ENCODE measurements around the gene RAP2B.
"Not testable (repeated sequence)": the region's sequence is repeated elsewhere in the genome, so short reads cannot be mapped to it uniquely, and the experiment has no call there.

RAP2B gene

GRCh38 chr3:153146191-153147053 lies 15.6 kb upstream of the RAP2B start:
- FAIRE-seq: no peak
- TF ChIP-seq, protein P1, sequence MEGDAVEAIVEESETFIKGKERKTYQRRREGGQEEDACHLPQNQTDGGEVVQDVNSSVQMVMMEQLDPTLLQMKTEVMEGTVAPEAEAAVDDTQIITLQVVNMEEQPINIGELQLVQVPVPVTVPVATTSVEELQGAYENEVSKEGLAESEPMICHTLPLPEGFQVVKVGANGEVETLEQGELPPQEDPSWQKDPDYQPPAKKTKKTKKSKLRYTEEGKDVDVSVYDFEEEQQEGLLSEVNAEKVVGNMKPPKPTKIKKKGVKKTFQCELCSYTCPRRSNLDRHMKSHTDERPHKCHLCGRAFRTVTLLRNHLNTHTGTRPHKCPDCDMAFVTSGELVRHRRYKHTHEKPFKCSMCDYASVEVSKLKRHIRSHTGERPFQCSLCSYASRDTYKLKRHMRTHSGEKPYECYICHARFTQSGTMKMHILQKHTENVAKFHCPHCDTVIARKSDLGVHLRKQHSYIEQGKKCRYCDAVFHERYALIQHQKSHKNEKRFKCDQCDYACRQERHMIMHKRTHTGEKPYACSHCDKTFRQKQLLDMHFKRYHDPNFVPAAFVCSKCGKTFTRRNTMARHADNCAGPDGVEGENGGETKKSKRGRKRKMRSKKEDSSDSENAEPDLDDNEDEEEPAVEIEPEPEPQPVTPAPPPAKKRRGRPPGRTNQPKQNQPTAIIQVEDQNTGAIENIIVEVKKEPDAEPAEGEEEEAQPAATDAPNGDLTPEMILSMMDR (IDR thresholded peaks at IDR 0.05; ENCODE audit: insufficient read depth, missing control alignments): no peak
- DNase-seq (ENCODE audit: insufficient read length, low spot score): no peak

DNA sequence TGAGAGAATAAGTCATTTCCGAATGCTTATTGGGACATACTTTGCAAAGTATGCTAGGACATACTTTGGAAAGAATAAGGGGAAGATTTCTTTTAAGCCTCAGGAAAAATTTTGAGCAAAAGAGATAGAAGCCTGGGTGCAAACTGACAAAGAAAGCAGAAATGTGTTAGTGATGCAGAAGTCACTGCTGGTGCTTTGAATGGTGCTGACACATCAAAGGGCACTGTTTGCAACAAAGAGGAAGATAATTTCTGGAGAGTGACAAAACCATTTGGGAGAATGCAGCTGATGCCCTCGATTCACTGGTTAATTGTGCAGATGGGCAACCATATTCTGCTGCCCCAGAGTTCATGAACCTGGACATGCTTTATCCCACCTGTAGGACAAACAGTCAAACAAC lies 11.0 kb upstream of the RAP2B start:
- TF ChIP-seq, protein P1 (IDR thresholded peaks at IDR 0.05; ENCODE audit: insufficient read depth, missing control alignments): no peak
- no peak for FAIRE-seq
- DNase-seq (ENCODE audit: insufficient read length, low spot score): no peak

DNA sequence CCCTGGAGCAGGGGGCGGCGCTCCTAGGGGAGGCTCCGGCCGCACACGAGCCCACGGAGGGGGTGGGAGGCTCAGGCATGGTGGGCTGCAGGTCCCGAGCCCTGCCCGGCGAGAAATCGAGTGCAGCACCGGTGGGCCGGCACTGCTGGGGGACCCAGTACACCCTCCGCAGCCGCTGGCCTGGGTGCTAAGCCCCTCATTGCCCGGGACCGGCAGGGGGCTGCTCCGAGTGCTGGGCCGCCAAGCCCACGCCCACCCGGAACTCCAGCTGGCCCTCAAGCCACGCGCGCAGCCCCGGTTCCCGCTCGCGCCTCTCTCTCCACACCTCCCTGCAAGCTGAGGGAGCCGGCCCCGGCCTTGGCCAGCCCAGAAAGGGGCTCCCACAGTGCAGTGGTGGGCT lies 6.2 kb upstream of the RAP2B start:
- not testable (repeated sequence) for FAIRE-seq

GRCh38 chr3:153158189-153158588 lies 3.8 kb upstream of the RAP2B start:
- FAIRE-seq (no peak), DNase-seq (ENCODE audit: insufficient read length, low spot score) (no peak)
- TF ChIP-seq, protein P1 (IDR thresholded peaks at IDR 0.05; ENCODE audit: insufficient read depth, missing control alignments): no peak

More for the DNA sequence above, 6.2 kb upstream of the RAP2B start:
- not testable (repeated sequence) for DNase-seq (ENCODE audit: insufficient read length, low spot score)

GRCh38 chr3:153158961-153159735 lies 2.9 kb upstream of the RAP2B start:
- DNase-seq (ENCODE audit: insufficient read length, low spot score): no peak
- TF ChIP-seq, protein P1 (IDR thresholded peaks at IDR 0.05; ENCODE audit: insufficient read depth, missing control alignments): no peak
- no peak for FAIRE-seq

GRCh38 chr3:153159771-153160397 lies 2.1 kb upstream of the RAP2B start:
- DNase-seq (ENCODE audit: insufficient read length, low spot score) (no peak), FAIRE-seq (no peak)
- TF ChIP-seq, protein P1 (IDR thresholded peaks at IDR 0.05; ENCODE audit: insufficient read depth, missing control alignments): no peak

- DNase-seq (ENCODE audit: insufficient read length, low spot score) (no peak), FAIRE-seq (no peak)
- TF ChIP-seq, protein P1 (IDR thresholded peaks at IDR 0.05; ENCODE audit: insufficient read depth, missing control alignments): no peak
Measured at GRCh38 chr3:153160451-153161137, 1.4 kb upstream of the RAP2B start.
